HL-60 (cell line): ENCODE data around the gene COL23A1.

Experiments used
- CTCF ChIP-seq: IDR thresholded peaks from one replicate; pipeline ENCODE4 v1.5.1; 2011; ENCODE audit warnings: low read length, control low read depth, inconsistent platforms; ENCODE audit not compliant: insufficient read depth
- GABPA ChIP-seq: IDR thresholded peaks from 2 replicates; pipeline ENCODE4 v1.6.1; 2012; ENCODE audit warnings: low read depth
- POLR2AphosphoS5 ChIP-seq: IDR thresholded peaks from 2 replicates; pipeline ENCODE4 v1.6.1; 2012; ENCODE audit warnings: low read depth

DNA sequence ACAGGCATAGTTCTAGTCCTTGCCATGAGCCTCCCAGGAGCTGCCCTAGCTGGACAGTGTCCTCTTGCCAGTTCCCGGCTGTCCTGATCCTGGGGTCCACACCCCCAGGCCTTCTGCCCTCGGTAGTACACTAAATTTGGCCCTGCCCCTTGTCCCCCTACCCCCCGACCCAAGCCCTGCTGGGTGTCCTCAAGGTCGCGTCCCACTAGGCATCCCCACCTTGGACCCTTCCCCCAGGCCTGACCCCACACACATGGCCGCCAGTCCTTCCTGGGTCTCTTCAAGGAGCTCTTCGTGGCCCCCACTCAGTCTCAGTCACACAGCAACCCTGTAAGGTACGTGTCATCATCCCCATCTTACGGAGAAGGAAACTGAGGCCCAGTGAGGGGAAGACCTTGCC lies 317.6 kb downstream of the COL23A1 start:
- TF ChIP-seq CTCF (no peak), POLR2AphosphoS5 (no peak), GABPA (no peak)
